ENCODE data around the gene MGST2. TPM values are rescaled to one million over a fixed set of nuclear protein-coding genes. Genes with fewer than 3 reads are reported as not detected.
"Not testable (repeated sequence)": the region's sequence is repeated elsewhere in the genome, so short reads cannot be mapped to it uniquely, and the experiment has no call there.

Gene MGST2
- polyA plus RNA-seq, 1 donor (not counting 4 experiments of a cell fraction or from before 2014, with no cell fraction given) = 57.6 TPM

- TF ChIP-seq EZH2 (IDR thresholded peaks at IDR 0.05; ENCODE audit: low read length) = no peak
- no peak for TF ChIP-seq CTCF (optimal IDR thresholded peaks at IDR 0.05 in 1 of 3, IDR thresholded peaks at IDR 0.05 in 1 of 3, conservative IDR thresholded peaks at IDR 0.05 in 1 of 3; ENCODE audit: extremely low read depth in 1 of 3, insufficient read depth in 2 of 3, low read length in 3 of 3)
Observed at GRCh38 chr4:139630991-139631390, 34.6 kb upstream of the MGST2 start.

GRCh38 chr4:139631791-139632190 is 33.8 kb upstream of the MGST2 start:
- no peaks in the 10 kb centered on the region for H3K9me3 ChIP-seq (ENCODE audit: control insufficient read depth, low read depth, low read length)
- FAIRE-seq = no peak
- H3K4me1 ChIP-seq (ENCODE audit: control insufficient read depth, extremely low read depth, insufficient read depth, low read length) = no peaks in the 10 kb centered on the region

More at GRCh38 chr4:139630991-139631390, 34.6 kb upstream of the MGST2 start:
- Histone ChIP-seq H3K4me1 (ENCODE audit: control insufficient read depth, extremely low read depth, insufficient read depth, low read length) (no peaks in the 10 kb centered on the region), H3K27ac (ENCODE audit: control insufficient read depth, insufficient read depth, low read length) (no peak overlapping the region), H2AFZ (ENCODE audit: control insufficient read depth, low read length) (no peak overlapping the region), H3K4me2 (ENCODE audit: control insufficient read depth, extremely low read depth, insufficient read depth, low read depth, low read length) (no peak overlapping the region), H3K36me3 (ENCODE audit: control insufficient read depth in 2 of 2, extremely low read depth in 1 of 2, insufficient read depth in 2 of 2, low read length in 2 of 2) (no peaks in the 10 kb centered on the region), H3K4me3 (ENCODE audit: control insufficient read depth in 2 of 3, extremely low read depth in 1 of 3, insufficient read depth in 2 of 3, low read depth in 1 of 3, low read length in 3 of 3) (no peak overlapping the region), H3K9ac (ENCODE audit: control insufficient read depth, extremely low read depth, insufficient read depth, low read length) (no peak overlapping the region), H3K27me3 (ENCODE audit: control insufficient read depth, extremely low read depth, insufficient read depth, low read length) (peaks cover 3% of the 10 kb centered on the region), H4K20me1 (ENCODE audit: control insufficient read depth, extremely low read depth, insufficient read depth, low read length) (no peaks in the 10 kb centered on the region), H3K9me1 (ENCODE audit: control insufficient read depth, extremely low read depth, insufficient read depth, low read length) (no peaks in the 10 kb centered on the region), H3K79me2 (ENCODE audit: control insufficient read depth, insufficient read depth, low read length) (no peaks in the 10 kb centered on the region), H3K9me3 (ENCODE audit: control insufficient read depth, low read depth, low read length) (no peaks in the 10 kb centered on the region)
- DNase-seq (ENCODE audit: low read depth, low spot score) (no peak), FAIRE-seq (no peak)
- dilution Hi-C loops (cut with MboI; ENCODE audit: extremely low pct_ligation_motif_present, low sequenced_read_pairs) = no loop called here

GRCh38 chr4:139632739-139633138 is 32.9 kb upstream of the MGST2 start:
- FAIRE-seq; H3K4me3 ChIP-seq (ENCODE audit: control insufficient read depth in 2 of 3, extremely low read depth in 1 of 3, insufficient read depth in 2 of 3, low read depth in 1 of 3, low read length in 3 of 3); H3K4me2 ChIP-seq (ENCODE audit: control insufficient read depth, extremely low read depth, insufficient read depth, low read depth, low read length); H3K27ac ChIP-seq (ENCODE audit: control insufficient read depth, insufficient read depth, low read length); H2AFZ ChIP-seq (ENCODE audit: control insufficient read depth, low read length); DNase-seq (ENCODE audit: low read depth, low spot score); dilution Hi-C loops (cut with MboI; ENCODE audit: extremely low pct_ligation_motif_present, low sequenced_read_pairs); H4K20me1 ChIP-seq (ENCODE audit: control insufficient read depth, extremely low read depth, insufficient read depth, low read length); H3K4me1 ChIP-seq (ENCODE audit: control insufficient read depth, extremely low read depth, insufficient read depth, low read length); H3K27me3 ChIP-seq (ENCODE audit: control insufficient read depth, extremely low read depth, insufficient read depth, low read length); H3K79me2 ChIP-seq (ENCODE audit: control insufficient read depth, insufficient read depth, low read length); H3K9me3 ChIP-seq (ENCODE audit: control insufficient read depth, low read depth, low read length); H3K36me3 ChIP-seq (ENCODE audit: control insufficient read depth in 2 of 2, extremely low read depth in 1 of 2, insufficient read depth in 2 of 2, low read length in 2 of 2); H3K9ac ChIP-seq (ENCODE audit: control insufficient read depth, extremely low read depth, insufficient read depth, low read length); H3K9me1 ChIP-seq (ENCODE audit: control insufficient read depth, extremely low read depth, insufficient read depth, low read length): not testable (repeated sequence)

More at GRCh38 chr4:139631791-139632190, 33.8 kb upstream of the MGST2 start:
- TF ChIP-seq CTCF (optimal IDR thresholded peaks at IDR 0.05 in 1 of 3, IDR thresholded peaks at IDR 0.05 in 1 of 3, conservative IDR thresholded peaks at IDR 0.05 in 1 of 3; ENCODE audit: extremely low read depth in 1 of 3, insufficient read depth in 2 of 3, low read length in 3 of 3) (no peak), EZH2 (IDR thresholded peaks at IDR 0.05; ENCODE audit: low read length) (no peak)
- dilution Hi-C loops (cut with MboI; ENCODE audit: extremely low pct_ligation_motif_present, low sequenced_read_pairs) = no loop called here
- no peak overlapping the region for H2AFZ ChIP-seq (ENCODE audit: control insufficient read depth, low read length)
- no peaks in the 10 kb centered on the region for H3K79me2 ChIP-seq (ENCODE audit: control insufficient read depth, insufficient read depth, low read length)
- H3K9ac ChIP-seq (ENCODE audit: control insufficient read depth, extremely low read depth, insufficient read depth, low read length) = no peak overlapping the region
- no peaks in the 10 kb centered on the region for H3K9me1 ChIP-seq (ENCODE audit: control insufficient read depth, extremely low read depth, insufficient read depth, low read length)
- no peak overlapping the region for H3K4me2 ChIP-seq (ENCODE audit: control insufficient read depth, extremely low read depth, insufficient read depth, low read depth, low read length)
- H3K27ac ChIP-seq (ENCODE audit: control insufficient read depth, insufficient read depth, low read length) = no peak overlapping the region
- no peaks in the 10 kb centered on the region for H3K36me3 ChIP-seq (ENCODE audit: control insufficient read depth in 2 of 2, extremely low read depth in 1 of 2, insufficient read depth in 2 of 2, low read length in 2 of 2)
- no peak for DNase-seq (ENCODE audit: low read depth, low spot score)
- peaks cover 3% of the 10 kb centered on the region for H3K27me3 ChIP-seq (ENCODE audit: control insufficient read depth, extremely low read depth, insufficient read depth, low read length)
- H3K4me3 ChIP-seq (ENCODE audit: control insufficient read depth in 2 of 3, extremely low read depth in 1 of 3, insufficient read depth in 2 of 3, low read depth in 1 of 3, low read length in 3 of 3) = no peak overlapping the region
- no peaks in the 10 kb centered on the region for H4K20me1 ChIP-seq (ENCODE audit: control insufficient read depth, extremely low read depth, insufficient read depth, low read length)

Data from keratinocyte (primary cell).